GM12878 (cell line): Measurements from ENCODE around the gene SGCD. TPM values are rescaled to one million over a fixed set of nuclear protein-coding genes. Genes with fewer than 3 reads are reported as not detected.

Experiments
- ATAC-seq: fragments of 200-7000 bp; cut with Tn5 transposase; 3 replicates; pipeline ENCODE4 v1.9.1; 2020; ENCODE audit warnings: mild to moderate bottlenecking, moderate library complexity
- BruUV-seq: library from RNA; stranded (reverse); fragments of 400-500 nt; replicated peaks from 2 replicates; lab custom pipeline; 2021; lab: Mats Ljungman, UMichigan
- CTCF ChIA-PET: fragments of 300-600 bp; sonication (Branson Sonifier 250); formaldehyde crosslinking; extraction: SDS; loops from one replicate; lab custom pipeline; 2021; ENCODE audit warnings: inconsistent platforms; lab: Yijun Ruan, JAX
- POLR2A ChIA-PET: fragments of 350-600 bp; formaldehyde crosslinking; extraction: SDS; loops from one replicate; lab custom pipeline; 2021; ENCODE audit warnings: inconsistent platforms; lab: Charles Lee
- RAD21 ChIA-PET: fragments of 300-600 bp; sonication (Branson Sonifier 250); formaldehyde crosslinking; loops from one replicate; lab custom pipeline; 2023; ENCODE audit warnings: antibody characterized with exemption; ENCODE audit not compliant: unreplicated experiment; lab: Charles Lee
- SMC1A ChIA-PET: fragments of 300-600 bp; sonication (Branson Sonifier 250); formaldehyde crosslinking; loops from one replicate; lab custom pipeline; 2023; ENCODE audit not compliant: unreplicated experiment, uncharacterized antibody; lab: Charles Lee
- DNase-seq: peaks from one replicate; pipeline ENCODE4 v3.0.0-alpha.2; 2011; ENCODE audit warnings: low read depth, low spot score
- FAIRE-seq: peaks from 3 replicates; lab custom pipeline; 2011; peaks lifted over from hg19 to GRCh38; lab: Jason Lieb, UNC
- H2AFZ ChIP-seq: 2 replicates; pipeline ENCODE4 v1.6.0; 2011; ENCODE audit warnings: low read depth, low read length, control low read depth; ENCODE audit not compliant: control insufficient read depth
- H3K27ac ChIP-seq: 2 replicates; pipeline ENCODE4 v1.5.1; 2011; ENCODE audit warnings: control low read depth; ENCODE audit not compliant: control insufficient read depth, insufficient read depth
- H3K27me3 ChIP-seq, 2 experiments: replicated peaks in 1 of 2; 2 replicates each; pipeline versions ENCODE4 v1.6.0 to v1.6.1; 2011; ENCODE audit warnings: low read length in 1 of 2; ENCODE audit not compliant: control insufficient read depth in 2 of 2, insufficient read depth in 2 of 2
- H3K36me3 ChIP-seq, 2 experiments: 2 replicates each; pipeline ENCODE4 v1.5.1; 2011; ENCODE audit warnings: low read length in 1 of 2; ENCODE audit not compliant: control insufficient read depth in 2 of 2, insufficient read depth in 2 of 2
- H3K4me1 ChIP-seq: 2 replicates; pipeline ENCODE4 v1.6.1; 2011; ENCODE audit warnings: mild to moderate bottlenecking, low read length, moderate library complexity, mixed read lengths; ENCODE audit not compliant: control insufficient read depth, insufficient read depth
- H3K4me2 ChIP-seq: 2 replicates; pipeline ENCODE4 v1.6.0; 2011; ENCODE audit warnings: control low read depth; ENCODE audit not compliant: control insufficient read depth, insufficient read depth
- H3K4me3 ChIP-seq: fragments of 200-600 bp; sonication (generic); 2 replicates; pipeline ENCODE4 v1.5.1; 2016
- H3K79me2 ChIP-seq: 2 replicates; pipeline ENCODE4 v1.6.0; 2011; ENCODE audit warnings: low read length; ENCODE audit not compliant: control insufficient read depth, insufficient read depth
- H3K9ac ChIP-seq: 2 replicates; pipeline ENCODE4 v1.8.0; 2011; ENCODE audit warnings: low read length, control low read depth, mixed read lengths; ENCODE audit not compliant: control insufficient read depth, insufficient read depth
- H3K9me3 ChIP-seq: replicated peaks from 3 replicates; pipeline ENCODE4 v1.5.1; 2011; ENCODE audit warnings: mild to moderate bottlenecking, low read length; ENCODE audit not compliant: control insufficient read depth, insufficient read depth
- H4K20me1 ChIP-seq: 2 replicates; pipeline ENCODE4 v1.6.0; 2011; ENCODE audit not compliant: control insufficient read depth, insufficient read depth
- ATF3 ChIP-seq: IDR thresholded peaks from 2 replicates; pipeline ENCODE4 v1.6.1; 2011; ENCODE audit warnings: low read depth, mild to moderate bottlenecking, low read length, moderate library complexity, borderline replicate concordance; ENCODE audit errors: extremely low read depth
- E2F8 ChIP-seq: fragments of 450-650 bp; IDR thresholded peaks from 2 replicates; pipeline ENCODE4 v1.6.1; 2018; ENCODE audit warnings: mild to moderate bottlenecking, low read depth, moderate library complexity; ENCODE audit not compliant: partially characterized antibody
- HSF1 ChIP-seq: fragments of 150-350 bp; IDR thresholded peaks from 2 replicates; pipeline ENCODE4 v1.6.1; 2014; ENCODE audit warnings: mild to moderate bottlenecking, low read depth, low read length
- KDM1A ChIP-seq: fragments of 200-600 bp; sonication (generic); IDR thresholded peaks from 2 replicates; pipeline ENCODE4 v1.6.1; 2016; ENCODE audit warnings: borderline replicate concordance
- PML ChIP-seq: IDR thresholded peaks from 2 replicates; pipeline ENCODE4 v1.6.1; 2012; ENCODE audit warnings: low read length, inconsistent platforms
- RUNX3 ChIP-seq: IDR thresholded peaks from 2 replicates; pipeline ENCODE4 v1.6.1; 2012; ENCODE audit warnings: low read length, inconsistent platforms
- SMAD5 ChIP-seq: IDR thresholded peaks from 2 replicates; pipeline ENCODE4 v1.6.1; 2016; ENCODE audit warnings: antibody characterized with exemption, low read depth
- ZNF24 ChIP-seq: fragments of 450-650 bp; IDR thresholded peaks from 2 replicates; pipeline ENCODE4 v1.6.1; 2017; ENCODE audit warnings: antibody characterized with exemption, mild to moderate bottlenecking
- ZSCAN29 ChIP-seq: fragments of 450-650 bp; IDR thresholded peaks from 2 replicates; pipeline ENCODE4 v1.6.1; 2017; ENCODE audit warnings: mild to moderate bottlenecking, moderate library complexity
- WGBS: methylation state at CpG from one replicate; pipeline ENCODE4 v1.1.6; 2016; ENCODE audit warnings: low lambda C conversion rate; ENCODE audit not compliant: insufficient replicate concordance, insufficient coverage; ENCODE audit errors: missing lambda C conversion rate; 5-methylcytosine and 5-hydroxymethylcytosine counted together
- in situ Hi-C: fragments of 300-500 bp; cut with MboI; formaldehyde crosslinking; loops from 9 replicates; pipeline ENCODE4 v1.14.3; 2018; ENCODE audit warnings: mixed read lengths
- intact Hi-C: fragments of 100-400 bp; cut with micrococcal nuclease; formaldehyde crosslinking; loops from one replicate; pipeline ENCODE4 v1.14.2; 2022; ENCODE audit not compliant: unreplicated experiment
- polyA plus RNA-seq, 11 experiments: library from polyadenylated mRNA; depleted of rRNA in 4 of 11; unstranded in 6 of 11; stranded (reverse) in 5 of 11; fragments of >200 nt; fragmentation: Nextera tagmentation in 4 of 11; fragmentation: Illumina TruSeq in 1 of 11; extraction: Ambion mirVana in 4 of 11; extraction: Trizol in 1 of 11; gene quantifications; 1 replicate in 1 of 11; 2 replicates in 10 of 11; pipeline versions ENCODE4 v1.2.1 to v1.2.3, GENCODE V29; 2011 to 2016; ENCODE audit warnings: inconsistent platforms in 2 of 11, missing spikeins in 2 of 11, low read depth in 1 of 11
- total RNA-seq, 4 experiments: library from RNA; depleted of rRNA in 3 of 4; stranded (reverse); fragments of >200 nt in 3 of 4; fragmentation: Illumina TruSeq in 1 of 4; extraction: Trizol in 1 of 4; gene quantifications; 2 replicates each; pipeline versions ENCODE4 v1.2.1 to v1.2.3, GENCODE V29; 2013 to 2021

The SGCD gene
- total and polyA plus RNA-seq, 10 of the 15 experiments (the other 5 are each of a cell fraction or from before 2014, with no cell fraction given): 0.06 TPM; not detected in 9

GRCh38 chr5:156531199-156531598 is 204.2 kb downstream of the SGCD start:
- in situ Hi-C loops: no loop called here
- FAIRE-seq: no peak
- CTCF ChIA-PET: no interaction called here

More at GRCh38 chr5:156531199-156531598, 204.2 kb downstream of the SGCD start:
- no peak overlapping the region for H3K9ac ChIP-seq
- no peak overlapping the region for H3K27ac ChIP-seq
- BruUV-seq: no TSS peak
- H3K9me3 ChIP-seq: no peaks in the 10 kb centered on the region
- no peaks in the 10 kb centered on the region for H3K79me2 ChIP-seq
- TF ChIP-seq SMAD5 (no peak), ZNF24 (no peak), KDM1A (no peak), RUNX3 (no peak), ZSCAN29 (no peak), PML (no peak), HSF1 (no peak), E2F8 (no peak), ATF3 (no peak)
- no peaks in the 10 kb centered on the region for H3K27me3 ChIP-seq
- ATAC-seq (no peak), DNase-seq (no peak)
- no peaks in the 10 kb centered on the region for H3K4me1 ChIP-seq
- intact Hi-C loops: no loop called here
- WGBS: 0% methylated on average over 2 of the region's 2 CpGs
- SMC1A ChIA-PET: no interaction called here
- no peak overlapping the region for H3K4me3 ChIP-seq
- no peaks in the 10 kb centered on the region for H3K36me3 ChIP-seq
- POLR2A ChIA-PET: no interaction called here
- H3K4me2 ChIP-seq: no peak overlapping the region
- no peak overlapping the region for H2AFZ ChIP-seq
- H4K20me1 ChIP-seq: no peaks in the 10 kb centered on the region
- RAD21 ChIA-PET: no interaction called here
